Stimulated activated CD4-positive, alpha-beta T cell treated with anti-CD3 and anti-CD28 coated beads, Interleukin-1b, Interleukin-23, amount 100 ng/mL, for 4 hours (primary cell): Measurements from ENCODE around the gene CNTNAP2.
"Not testable (repeated sequence)": the region's sequence is repeated elsewhere in the genome, so short reads cannot be mapped to it uniquely, and the experiment has no call there.

ENCODE experiments used
- DNase-seq, 2 donors: peaks; one replicate each; pipeline ENCODE4 v3.0.0-alpha.2; 2020; ENCODE audit warnings: low read depth in 2 of 2

The CNTNAP2 gene

GRCh38 chr7:147756300-147756699 is 1639.7 kb downstream of the CNTNAP2 start:
- no peak for DNase-seq

GRCh38 chr7:147759327-147759943 is 1642.8 kb downstream of the CNTNAP2 start:
- no peak for DNase-seq

GRCh38 chr7:147765301-147765700 is 1648.7 kb downstream of the CNTNAP2 start:
- DNase-seq = no peak

GRCh38 chr7:147771344-147771743 is 1654.7 kb downstream of the CNTNAP2 start:
- DNase-seq = no peak

- no peak for DNase-seq
Observed at GRCh38 chr7:147774461-147774860, 1657.9 kb downstream of the CNTNAP2 start.

GRCh38 chr7:147775516-147776284 is 1659.1 kb downstream of the CNTNAP2 start:
- DNase-seq = no peak

- no peak for DNase-seq
Observed at GRCh38 chr7:147777309-147777708, 1660.7 kb downstream of the CNTNAP2 start.

GRCh38 chr7:147779949-147780348 is 1663.3 kb downstream of the CNTNAP2 start:
- no peak for DNase-seq

GRCh38 chr7:147796581-147796980 is 1680.0 kb downstream of the CNTNAP2 start:
- DNase-seq = no peak

- no peak for DNase-seq
Observed at GRCh38 chr7:147798001-147798400, 1681.4 kb downstream of the CNTNAP2 start.

GRCh38 chr7:147801762-147802161 is 1685.2 kb downstream of the CNTNAP2 start:
- DNase-seq = not testable (repeated sequence)

- no peak for DNase-seq
Observed at GRCh38 chr7:147803151-147803550, 1686.5 kb downstream of the CNTNAP2 start.

- DNase-seq = no peak
Observed at GRCh38 chr7:147803606-147804005, 1687.0 kb downstream of the CNTNAP2 start.

- DNase-seq = no peak
Observed at GRCh38 chr7:147804032-147804431, 1687.4 kb downstream of the CNTNAP2 start.

- no peak for DNase-seq
Observed at GRCh38 chr7:147805996-147806576, 1689.5 kb downstream of the CNTNAP2 start.

GRCh38 chr7:147809786-147810185 is 1693.2 kb downstream of the CNTNAP2 start:
- no peak for DNase-seq

GRCh38 chr7:147810269-147810668 is 1693.7 kb downstream of the CNTNAP2 start:
- DNase-seq = no peak

- no peak for DNase-seq
Observed at GRCh38 chr7:147811923-147812322, 1695.3 kb downstream of the CNTNAP2 start.

- no peak for DNase-seq
Observed at GRCh38 chr7:147813316-147813715, 1696.7 kb downstream of the CNTNAP2 start.

GRCh38 chr7:147818317-147818716 is 1701.7 kb downstream of the CNTNAP2 start:
- DNase-seq = no peak

- DNase-seq = no peak
Observed at GRCh38 chr7:147824671-147825070, 1708.1 kb downstream of the CNTNAP2 start.

GRCh38 chr7:147829016-147829415 is 1712.4 kb downstream of the CNTNAP2 start:
- DNase-seq = no peak

- no peak for DNase-seq
Observed at GRCh38 chr7:147833557-147833956, 1717.0 kb downstream of the CNTNAP2 start.
